T-helper 17 cell (primary cell): Measurements from ENCODE around the gene C6orf118. TPM values are rescaled to one million over a fixed set of nuclear protein-coding genes. Genes with fewer than 3 reads are reported as not detected.

ENCODE experiments used
- ATAC-seq: fragments of 150-1000 bp; cut with Tn5 transposase; 2 replicates; pipeline ENCODE4 v1.10.0; 2021; ENCODE audit warnings: mild to moderate bottlenecking, moderate library complexity
- DNase-seq, 3 donors: peaks; one replicate each; pipeline versions ENCODE4 v3.0.0 to v3.0.0-alpha.2; 2020 to 2021
- H3K9me3 ChIP-seq: one replicate; pipeline ENCODE4 v1.7.0; 2013; ENCODE audit warnings: low read length, mild to moderate bottlenecking; ENCODE audit not compliant: control insufficient read depth, poor library complexity, severe bottlenecking
- H3K27ac Mint-ChIP-seq: one replicate; pipeline ENCODE4 v1.8.0; 2022; ENCODE audit warnings: mild to moderate bottlenecking, moderate library complexity, mixed read lengths
- H3K27me3 Mint-ChIP-seq: one replicate; pipeline ENCODE4 v1.8.0; 2022; ENCODE audit warnings: mixed read lengths
- H3K36me3 Mint-ChIP-seq: one replicate; pipeline ENCODE4 v1.8.0; 2022; ENCODE audit warnings: low read depth, mixed read lengths
- H3K4me1 Mint-ChIP-seq: one replicate; pipeline ENCODE4 v1.8.0; 2022; ENCODE audit warnings: mild to moderate bottlenecking, mixed read lengths
- H3K4me3 Mint-ChIP-seq: one replicate; pipeline ENCODE4 v1.8.0; 2022; ENCODE audit warnings: mild to moderate bottlenecking, moderate library complexity, mixed read lengths
- total RNA-seq, 4 donors: library from RNA in 2 of 4; stranded (reverse) in 2 of 4; gene quantifications; one replicate each; pipeline ENCODE4 v1.2.3 and lab custom pipeline; 2022 to 2026

Gene C6orf118
- total RNA-seq (not detected), total RNA-seq (lab: John Stamatoyannopoulos, UW) (0 reads per million in 2 donors)

- DNase-seq (no peak), ATAC-seq (no peak)
- peaks cover 4% of the 10 kb centered on the region for H3K4me1 Mint-ChIP-seq
- H3K36me3 Mint-ChIP-seq = no peaks in the 10 kb centered on the region
- no peak within 1 kb of the TSS for H3K27ac Mint-ChIP-seq
- H3K4me3 Mint-ChIP-seq = no peak within 1 kb of the TSS
- no peaks in the 10 kb centered on the region for H3K9me3 ChIP-seq
- H3K27me3 Mint-ChIP-seq = no peaks in the 10 kb centered on the region
These were observed at the start of gene C6orf118 for GRCh38 chr6:165308926-165309731. Gene C6orf118 (minus strand): TSS chr6:165309605. CDS start chr6:165309586, 19 bp downstream.

- Mint-ChIP-seq H3K27ac (no peak overlapping the region), H3K36me3 (no peaks in the 10 kb centered on the region), H3K4me3 (no peak overlapping the region), H3K27me3 (no peaks in the 10 kb centered on the region), H3K4me1 (no peaks in the 10 kb centered on the region)
- no peak for DNase-seq
- no peak for ATAC-seq
- no peaks in the 10 kb centered on the region for H3K9me3 ChIP-seq
These were observed 36.3 kb upstream of the C6orf118 start for GRCh38 chr6:165345700-165346099.

- H3K27ac Mint-ChIP-seq = no peak overlapping the region
- H3K27me3 Mint-ChIP-seq = no peaks in the 10 kb centered on the region
- H3K4me1 Mint-ChIP-seq = no peaks in the 10 kb centered on the region
- no peaks in the 10 kb centered on the region for H3K36me3 Mint-ChIP-seq
- H3K9me3 ChIP-seq = peaks cover 2% of the 10 kb centered on the region
- no peak for DNase-seq
- H3K4me3 Mint-ChIP-seq = no peak overlapping the region
- ATAC-seq = no peak
These were observed 31.1 kb upstream of the C6orf118 start for GRCh38 chr6:165340532-165340931.

GRCh38 chr6:165325609-165326008 is 16.2 kb upstream of the C6orf118 start:
- DNase-seq = no peak
- no peaks in the 10 kb centered on the region for H3K36me3 Mint-ChIP-seq
- no peak for ATAC-seq
- no peaks in the 10 kb centered on the region for H3K4me1 Mint-ChIP-seq
- H3K9me3 ChIP-seq = no peaks in the 10 kb centered on the region
- H3K27ac Mint-ChIP-seq = no peak overlapping the region
- no peak overlapping the region for H3K4me3 Mint-ChIP-seq
- H3K27me3 Mint-ChIP-seq = no peaks in the 10 kb centered on the region

- DNase-seq (no peak), ATAC-seq (no peak)
- Mint-ChIP-seq H3K4me3 (no peak overlapping the region), H3K27me3 (no peaks in the 10 kb centered on the region), H3K4me1 (no peaks in the 10 kb centered on the region), H3K36me3 (no peaks in the 10 kb centered on the region), H3K27ac (no peak overlapping the region)
- no peaks in the 10 kb centered on the region for H3K9me3 ChIP-seq
These were observed 12.2 kb upstream of the C6orf118 start for GRCh38 chr6:165321555-165322145.

- Mint-ChIP-seq H3K27ac (no peak overlapping the region), H3K27me3 (no peaks in the 10 kb centered on the region), H3K36me3 (no peaks in the 10 kb centered on the region), H3K4me3 (no peak overlapping the region), H3K4me1 (no peaks in the 10 kb centered on the region)
- no peak for DNase-seq
- H3K9me3 ChIP-seq = no peaks in the 10 kb centered on the region
- ATAC-seq = no peak
These were observed 11.7 kb upstream of the C6orf118 start for GRCh38 chr6:165321150-165321549.

GRCh38 chr6:165317723-165318122 is 8.3 kb upstream of the C6orf118 start:
- H3K4me1 Mint-ChIP-seq = no peaks in the 10 kb centered on the region
- H3K9me3 ChIP-seq = no peaks in the 10 kb centered on the region
- no peak overlapping the region for H3K4me3 Mint-ChIP-seq
- no peaks in the 10 kb centered on the region for H3K36me3 Mint-ChIP-seq
- DNase-seq = no peak
- no peak overlapping the region for H3K27ac Mint-ChIP-seq
- ATAC-seq = no peak
- no peaks in the 10 kb centered on the region for H3K27me3 Mint-ChIP-seq

GRCh38 chr6:165306955-165307354 is 2.5 kb downstream of the C6orf118 start:
- H3K4me3 Mint-ChIP-seq = no peak overlapping the region
- peaks cover 4% of the 10 kb centered on the region for H3K4me1 Mint-ChIP-seq
- DNase-seq = no peak
- no peak for ATAC-seq
- no peak overlapping the region for H3K27ac Mint-ChIP-seq
- H3K36me3 Mint-ChIP-seq = no peaks in the 10 kb centered on the region
- no peaks in the 10 kb centered on the region for H3K9me3 ChIP-seq
- H3K27me3 Mint-ChIP-seq = no peaks in the 10 kb centered on the region

- DNase-seq = no peak
- H3K36me3 Mint-ChIP-seq = no peaks in the 10 kb centered on the region
- no peak for ATAC-seq
- H3K27ac Mint-ChIP-seq = no peak overlapping the region
- H3K4me3 Mint-ChIP-seq = no peak overlapping the region
- no peaks in the 10 kb centered on the region for H3K9me3 ChIP-seq
- H3K27me3 Mint-ChIP-seq = no peaks in the 10 kb centered on the region
- no peaks in the 10 kb centered on the region for H3K4me1 Mint-ChIP-seq
These were observed 7.8 kb downstream of the C6orf118 start for GRCh38 chr6:165301372-165302246.

- Mint-ChIP-seq H3K27ac (no peak overlapping the region), H3K4me3 (no peak overlapping the region), H3K36me3 (no peaks in the 10 kb centered on the region), H3K4me1 (no peaks in the 10 kb centered on the region), H3K27me3 (no peaks in the 10 kb centered on the region)
- H3K9me3 ChIP-seq = no peaks in the 10 kb centered on the region
- no peak for ATAC-seq
- no peak for DNase-seq
These were observed 8.9 kb downstream of the C6orf118 start for GRCh38 chr6:165300422-165300936.

- no peaks in the 10 kb centered on the region for H3K36me3 Mint-ChIP-seq
- H3K27ac Mint-ChIP-seq = no peak overlapping the region
- H3K27me3 Mint-ChIP-seq = no peaks in the 10 kb centered on the region
- no peaks in the 10 kb centered on the region for H3K9me3 ChIP-seq
- no peak overlapping the region for H3K4me3 Mint-ChIP-seq
- H3K4me1 Mint-ChIP-seq = no peaks in the 10 kb centered on the region
- no peak for ATAC-seq
- no peak for DNase-seq
These were observed 10.5 kb downstream of the C6orf118 start for GRCh38 chr6:165298875-165299274.

GRCh38 chr6:165298402-165298801 is 11.0 kb downstream of the C6orf118 start:
- no peak overlapping the region for H3K27ac Mint-ChIP-seq
- no peak overlapping the region for H3K4me3 Mint-ChIP-seq
- no peaks in the 10 kb centered on the region for H3K36me3 Mint-ChIP-seq
- ATAC-seq = no peak
- H3K27me3 Mint-ChIP-seq = no peaks in the 10 kb centered on the region
- H3K9me3 ChIP-seq = no peaks in the 10 kb centered on the region
- no peaks in the 10 kb centered on the region for H3K4me1 Mint-ChIP-seq
- no peak for DNase-seq

- H3K4me3 Mint-ChIP-seq = no peak overlapping the region
- H3K27ac Mint-ChIP-seq = no peak overlapping the region
- no peaks in the 10 kb centered on the region for H3K27me3 Mint-ChIP-seq
These were observed 16.7 kb downstream of the C6orf118 start for GRCh38 chr6:165292657-165293056.

More at GRCh38 chr6:165292657-165293056, 16.7 kb downstream of the C6orf118 start:
- DNase-seq (no peak), ATAC-seq (no peak)
- Mint-ChIP-seq H3K36me3 (no peaks in the 10 kb centered on the region), H3K4me1 (no peaks in the 10 kb centered on the region)
- H3K9me3 ChIP-seq = no peaks in the 10 kb centered on the region
